ENCODE data around the gene PHEX. TPM values are rescaled to one million over a fixed set of nuclear protein-coding genes. Genes with fewer than 3 reads are reported as not detected.

PHEX gene
- total RNA-seq, 1 donor from 2014 or later, result 0.36 TPM

GRCh38 chrX:22109442-22109841 is 77.3 kb downstream of the PHEX start:
- ATAC-seq, result no peak

- no peak for ATAC-seq
Measured at GRCh38 chrX:22110729-22111494, 78.8 kb downstream of the PHEX start.

GRCh38 chrX:22116605-22117546 is 84.8 kb downstream of the PHEX start:
- ATAC-seq, result no peak

GRCh38 chrX:22117633-22118032 is 85.5 kb downstream of the PHEX start:
- no peak for ATAC-seq

- ATAC-seq, result no peak
Measured at GRCh38 chrX:22118161-22118830, 86.2 kb downstream of the PHEX start.

GRCh38 chrX:22121161-22121560 is 89.0 kb downstream of the PHEX start:
- ATAC-seq, result no peak

- peak; percentile 86 for ATAC-seq
Measured at GRCh38 chrX:22122510-22122909, 90.4 kb downstream of the PHEX start.

- peak; percentile 65 for ATAC-seq
Measured at GRCh38 chrX:22124098-22124497, 92.0 kb downstream of the PHEX start.

GRCh38 chrX:22125481-22125880 is 93.4 kb downstream of the PHEX start:
- no peak for ATAC-seq

- ATAC-seq, result no peak
Measured at GRCh38 chrX:22126327-22126726, 94.2 kb downstream of the PHEX start.

- ATAC-seq, result no peak
Measured at GRCh38 chrX:22128961-22129360, 96.8 kb downstream of the PHEX start.

- peak; percentile 59 for ATAC-seq
Measured at GRCh38 chrX:22134681-22135080, 102.6 kb downstream of the PHEX start.

GRCh38 chrX:22135171-22135711 is 103.1 kb downstream of the PHEX start:
- peak; percentile 55 for ATAC-seq

- ATAC-seq, result peak; percentile 87
Measured at GRCh38 chrX:22135994-22136684, 104.0 kb downstream of the PHEX start.

- no peak for ATAC-seq
Measured at GRCh38 chrX:22136711-22137110, 104.6 kb downstream of the PHEX start.

- ATAC-seq, result no peak
Measured at GRCh38 chrX:22139822-22140221, 107.7 kb downstream of the PHEX start.

GRCh38 chrX:22141047-22141730 is 109.1 kb downstream of the PHEX start:
- peak; percentile 39 for ATAC-seq

GRCh38 chrX:22147214-22147613 is 115.1 kb downstream of the PHEX start:
- no peak for ATAC-seq

- ATAC-seq, result no peak
Measured at GRCh38 chrX:22147942-22148341, 115.8 kb downstream of the PHEX start.

GRCh38 chrX:22148565-22148964 is 116.4 kb downstream of the PHEX start:
- ATAC-seq, result no peak

GRCh38 chrX:22150371-22150770 is 118.2 kb downstream of the PHEX start:
- no peak for ATAC-seq

GRCh38 chrX:22155126-22155525 is 123.0 kb downstream of the PHEX start:
- no peak for ATAC-seq
